ENCODE results near the gene NPIPB2. TPM values are rescaled to one million over a fixed set of nuclear protein-coding genes. Genes with fewer than 3 reads are reported as not detected.

NPIPB2 gene
- total RNA-seq, 1 donor from 2014 or later = 10.3 TPM

- H3K36me3 Mint-ChIP-seq (ENCODE audit: low read depth, unreplicated experiment) = no peaks in the 10 kb centered on the region
- Histone ChIP-seq H3K27me3 (ENCODE audit: insufficient read depth, low read length) (no peaks in the 10 kb centered on the region), H3K27ac (ENCODE audit: low read depth, low read length) (no peak overlapping the region), H4K20me1 (ENCODE audit: insufficient read depth, low read length) (peaks cover 12% of the 10 kb centered on the region), H3K36me3 (ENCODE audit: insufficient read depth, low read length) (no peaks in the 10 kb centered on the region), H3K4me3 (ENCODE audit: insufficient read depth, low read depth, low read length) (no peak overlapping the region), H3K4me2 (ENCODE audit: low read length) (no peak overlapping the region), H3K79me2 (ENCODE audit: insufficient read depth, low read length) (peaks cover 46% of the 10 kb centered on the region), H3K9ac (ENCODE audit: low read length) (no peak overlapping the region), H3K9me3 (ENCODE audit: insufficient read depth, low read depth, low read length) (no peaks in the 10 kb centered on the region), H3K4me1 (ENCODE audit: insufficient read depth, low read length) (peaks cover 14% of the 10 kb centered on the region), H2AFZ (ENCODE audit: low read depth, low read length) (no peak overlapping the region)
- H3K27me3 Mint-ChIP-seq (ENCODE audit: low read depth, unreplicated experiment) = no peaks in the 10 kb centered on the region
- TF ChIP-seq EZH2 (IDR thresholded peaks at IDR 0.05; ENCODE audit: insufficient read depth, low read length) = no peak
- TF ChIP-seq, protein P1, sequence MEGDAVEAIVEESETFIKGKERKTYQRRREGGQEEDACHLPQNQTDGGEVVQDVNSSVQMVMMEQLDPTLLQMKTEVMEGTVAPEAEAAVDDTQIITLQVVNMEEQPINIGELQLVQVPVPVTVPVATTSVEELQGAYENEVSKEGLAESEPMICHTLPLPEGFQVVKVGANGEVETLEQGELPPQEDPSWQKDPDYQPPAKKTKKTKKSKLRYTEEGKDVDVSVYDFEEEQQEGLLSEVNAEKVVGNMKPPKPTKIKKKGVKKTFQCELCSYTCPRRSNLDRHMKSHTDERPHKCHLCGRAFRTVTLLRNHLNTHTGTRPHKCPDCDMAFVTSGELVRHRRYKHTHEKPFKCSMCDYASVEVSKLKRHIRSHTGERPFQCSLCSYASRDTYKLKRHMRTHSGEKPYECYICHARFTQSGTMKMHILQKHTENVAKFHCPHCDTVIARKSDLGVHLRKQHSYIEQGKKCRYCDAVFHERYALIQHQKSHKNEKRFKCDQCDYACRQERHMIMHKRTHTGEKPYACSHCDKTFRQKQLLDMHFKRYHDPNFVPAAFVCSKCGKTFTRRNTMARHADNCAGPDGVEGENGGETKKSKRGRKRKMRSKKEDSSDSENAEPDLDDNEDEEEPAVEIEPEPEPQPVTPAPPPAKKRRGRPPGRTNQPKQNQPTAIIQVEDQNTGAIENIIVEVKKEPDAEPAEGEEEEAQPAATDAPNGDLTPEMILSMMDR (IDR thresholded peaks at IDR 0.05; ENCODE audit: insufficient read depth, low read depth, low read length) = no peak
- no peak for FAIRE-seq
- no peaks in the 10 kb centered on the region for H3K9me3 Mint-ChIP-seq (ENCODE audit: unreplicated experiment)
- peaks cover 9% of the 10 kb centered on the region for H3K4me1 Mint-ChIP-seq (ENCODE audit: low read depth, unreplicated experiment)
- H3K27ac Mint-ChIP-seq (ENCODE audit: unreplicated experiment) = no peak overlapping the region
- DNase-seq (ENCODE audit: low read depth) = no peak
- H3K4me3 Mint-ChIP-seq (ENCODE audit: unreplicated experiment) = no peak overlapping the region
Observed at GRCh38 chr16:11979013-11979672, 37.3 kb upstream of the NPIPB2 start.

GRCh38 chr16:11978080-11978479 is 36.2 kb upstream of the NPIPB2 start:
- Mint-ChIP-seq H3K27ac (ENCODE audit: unreplicated experiment) (peak overlapping the region; percentile 15), H3K36me3 (ENCODE audit: low read depth, unreplicated experiment) (no peaks in the 10 kb centered on the region), H3K4me3 (ENCODE audit: unreplicated experiment) (peak overlapping the region; percentile 98), H3K27me3 (ENCODE audit: low read depth, unreplicated experiment) (no peaks in the 10 kb centered on the region), H3K9me3 (ENCODE audit: unreplicated experiment) (no peaks in the 10 kb centered on the region), H3K4me1 (ENCODE audit: low read depth, unreplicated experiment) (peaks cover 9% of the 10 kb centered on the region)
- Histone ChIP-seq H3K36me3 (ENCODE audit: insufficient read depth, low read length) (no peaks in the 10 kb centered on the region), H3K4me3 (ENCODE audit: insufficient read depth, low read depth, low read length) (no peak overlapping the region), H3K4me1 (ENCODE audit: insufficient read depth, low read length) (peaks cover 14% of the 10 kb centered on the region), H3K27me3 (ENCODE audit: insufficient read depth, low read length) (no peaks in the 10 kb centered on the region), H4K20me1 (ENCODE audit: insufficient read depth, low read length) (peaks cover 12% of the 10 kb centered on the region), H3K4me2 (ENCODE audit: low read length) (peak overlapping the region; percentile 99), H3K27ac (ENCODE audit: low read depth, low read length) (no peak overlapping the region), H3K9me3 (ENCODE audit: insufficient read depth, low read depth, low read length) (no peaks in the 10 kb centered on the region), H3K9ac (ENCODE audit: low read length) (peak overlapping the region; percentile 96), H3K79me2 (ENCODE audit: insufficient read depth, low read length) (peaks cover 39% of the 10 kb centered on the region), H2AFZ (ENCODE audit: low read depth, low read length) (no peak overlapping the region)
- FAIRE-seq = no peak
- no peak for DNase-seq (ENCODE audit: low read depth)
- no peak for TF ChIP-seq EZH2 (IDR thresholded peaks at IDR 0.05; ENCODE audit: insufficient read depth, low read length)
- TF ChIP-seq, protein P1 (IDR thresholded peaks at IDR 0.05; ENCODE audit: insufficient read depth, low read depth, low read length) = no peak

DNA sequence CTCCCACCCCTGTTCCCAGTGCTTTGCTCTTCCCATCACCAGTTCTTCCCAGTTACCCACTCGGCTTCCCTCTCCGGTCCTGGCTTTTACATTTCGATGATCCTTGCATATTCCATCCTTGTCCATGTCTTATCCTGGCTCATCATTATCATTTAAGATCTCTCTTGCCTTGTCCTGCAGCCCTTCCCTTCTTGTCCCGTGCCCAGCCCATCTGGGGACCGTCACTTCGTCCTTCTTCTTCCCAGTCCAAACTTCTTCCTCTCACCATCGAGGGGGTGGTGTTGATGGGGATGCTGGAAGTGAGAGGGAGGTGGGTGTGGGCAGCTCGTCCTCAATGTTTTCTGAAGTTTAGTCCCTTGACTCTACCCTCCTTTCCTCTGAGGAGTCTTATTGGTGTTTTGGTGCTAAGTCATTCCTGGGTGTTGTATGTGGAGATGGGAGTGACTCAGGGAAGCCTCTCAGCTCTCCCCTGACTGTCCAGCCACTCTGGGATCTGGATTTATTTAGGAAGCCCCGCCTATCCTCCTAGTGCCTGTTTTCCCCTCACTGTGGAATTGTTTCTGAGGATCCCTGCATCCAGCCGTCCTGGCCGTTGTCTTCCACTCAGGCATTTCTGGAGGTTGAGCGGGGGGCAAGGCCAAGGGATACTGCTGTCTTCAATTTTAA is 35.7 kb upstream of the NPIPB2 start:
- DNase-seq (ENCODE audit: low read depth) (peak; percentile 81), FAIRE-seq (no peak)
- H3K27me3 ChIP-seq (ENCODE audit: insufficient read depth, low read length) = no peaks in the 10 kb centered on the region
- Mint-ChIP-seq H3K9me3 (ENCODE audit: unreplicated experiment) (no peaks in the 10 kb centered on the region), H3K36me3 (ENCODE audit: low read depth, unreplicated experiment) (no peaks in the 10 kb centered on the region), H3K4me1 (ENCODE audit: low read depth, unreplicated experiment) (peaks cover 9% of the 10 kb centered on the region), H3K27me3 (ENCODE audit: low read depth, unreplicated experiment) (no peaks in the 10 kb centered on the region), H3K27ac (ENCODE audit: unreplicated experiment) (peak overlapping the region; percentile 84), H3K4me3 (ENCODE audit: unreplicated experiment) (peak overlapping the region; percentile 98)
- peaks cover 14% of the 10 kb centered on the region for H3K4me1 ChIP-seq (ENCODE audit: insufficient read depth, low read length)
- H3K27ac ChIP-seq (ENCODE audit: low read depth, low read length) = peak overlapping the region; percentile 26
- peaks cover 39% of the 10 kb centered on the region for H3K79me2 ChIP-seq (ENCODE audit: insufficient read depth, low read length)
- H4K20me1 ChIP-seq (ENCODE audit: insufficient read depth, low read length) = peaks cover 12% of the 10 kb centered on the region
- TF ChIP-seq, protein P1 (IDR thresholded peaks at IDR 0.05; ENCODE audit: insufficient read depth, low read depth, low read length) = no peak
- no peak for TF ChIP-seq EZH2 (IDR thresholded peaks at IDR 0.05; ENCODE audit: insufficient read depth, low read length)
- H3K4me2 ChIP-seq (ENCODE audit: low read length) = peak overlapping the region; percentile 99
- H3K9me3 ChIP-seq (ENCODE audit: insufficient read depth, low read depth, low read length) = no peaks in the 10 kb centered on the region
- peak overlapping the region; percentile 67 for H2AFZ ChIP-seq (ENCODE audit: low read depth, low read length)
- H3K4me3 ChIP-seq (ENCODE audit: insufficient read depth, low read depth, low read length) = peak overlapping the region; percentile 94
- peak overlapping the region; percentile 96 for H3K9ac ChIP-seq (ENCODE audit: low read length)
- no peaks in the 10 kb centered on the region for H3K36me3 ChIP-seq (ENCODE audit: insufficient read depth, low read length)
